ENCODE data around the gene HOXB1. TPM values are rescaled to one million over a fixed set of nuclear protein-coding genes. Genes with fewer than 3 reads are reported as not detected.

The HOXB1 gene
- total RNA-seq, 2 experiments from 2014 or later, result not detected

GRCh38 chr17:48502901-48503300 is 27.9 kb downstream of the HOXB1 start:
- intact Hi-C loops (cut with micrococcal nuclease), result no loop called here
- no peaks in the 10 kb centered on the region for H3K36me3 Mint-ChIP-seq (ENCODE audit: low read depth)
- CTCF ChIA-PET, result interaction anchor here (0.6 to 3.1 kb wide), 3 partner anchors 11 to 115 kb away, joined by 3 to 13 read pairs (median 4); no protein-coding TSS in a partner anchor
- no peak overlapping the region for H3K27ac Mint-ChIP-seq
- peaks cover 9% of the 10 kb centered on the region for H3K4me1 Mint-ChIP-seq (ENCODE audit: low read depth)
- H3K9me3 Mint-ChIP-seq, result no peaks in the 10 kb centered on the region
- no peak overlapping the region for H3K4me3 Mint-ChIP-seq
- no peak for DNase-seq
- peaks cover 17% of the 10 kb centered on the region for H3K27me3 Mint-ChIP-seq (ENCODE audit: low read depth)

GRCh38 chr17:48502312-48502711 is 28.5 kb downstream of the HOXB1 start:
- Mint-ChIP-seq H3K27me3 (ENCODE audit: low read depth) (peaks cover 17% of the 10 kb centered on the region), H3K4me1 (ENCODE audit: low read depth) (peaks cover 9% of the 10 kb centered on the region), H3K27ac (no peak overlapping the region), H3K9me3 (no peaks in the 10 kb centered on the region), H3K36me3 (ENCODE audit: low read depth) (no peaks in the 10 kb centered on the region), H3K4me3 (no peak overlapping the region)
- intact Hi-C loops (cut with micrococcal nuclease), result no loop called here
- CTCF ChIA-PET, result interaction anchor here (1.1 to 3.1 kb wide), 2 partner anchors 10 to 155 kb away, joined by 3 to 13 read pairs; no protein-coding TSS in a partner anchor
- DNase-seq, result no peak

- H3K27ac Mint-ChIP-seq, result no peak overlapping the region
- H3K27me3 Mint-ChIP-seq (ENCODE audit: low read depth), result peaks cover 17% of the 10 kb centered on the region
- H3K4me3 Mint-ChIP-seq, result no peak overlapping the region
- CTCF ChIA-PET, result interaction anchor here (1.1 to 1.2 kb wide), 2 partner anchors 149 to 153 kb away, joined by 3 to 6 read pairs; no protein-coding TSS in a partner anchor
- no peak for DNase-seq
- no peaks in the 10 kb centered on the region for H3K36me3 Mint-ChIP-seq (ENCODE audit: low read depth)
- intact Hi-C loops (cut with micrococcal nuclease), result no loop called here
- H3K9me3 Mint-ChIP-seq, result no peaks in the 10 kb centered on the region
- H3K4me1 Mint-ChIP-seq (ENCODE audit: low read depth), result peaks cover 2% of the 10 kb centered on the region
Measured at GRCh38 chr17:48500435-48501426, 30.1 kb downstream of the HOXB1 start.

- no peaks in the 10 kb centered on the region for H3K9me3 Mint-ChIP-seq
- no peak for DNase-seq
- H3K36me3 Mint-ChIP-seq (ENCODE audit: low read depth), result no peaks in the 10 kb centered on the region
- no peak overlapping the region for H3K4me3 Mint-ChIP-seq
- intact Hi-C loops (cut with micrococcal nuclease), result no loop called here
- H3K4me1 Mint-ChIP-seq (ENCODE audit: low read depth), result no peaks in the 10 kb centered on the region
- H3K27me3 Mint-ChIP-seq (ENCODE audit: low read depth), result peaks cover 17% of the 10 kb centered on the region
- CTCF ChIA-PET, result interaction anchor here (1.2 kb wide), 1 partner anchor 148 kb away, joined by 6 read pairs; no protein-coding TSS in a partner anchor
- H3K27ac Mint-ChIP-seq, result no peak overlapping the region
Measured at GRCh38 chr17:48499735-48500434, 30.9 kb downstream of the HOXB1 start.

- CTCF ChIA-PET, result interaction anchor here (1.2 to 2.1 kb wide), 2 partner anchors 94 to 147 kb away, joined by 6 to 9 read pairs; partner anchors contain the start of gene HOXB5
- Mint-ChIP-seq H3K27ac (no peak overlapping the region), H3K4me3 (no peak overlapping the region)
Measured at GRCh38 chr17:48499248-48499647, 31.6 kb downstream of the HOXB1 start.

GRCh38 chr17:48498164-48498850 is 32.5 kb downstream of the HOXB1 start:
- H3K27me3 Mint-ChIP-seq (ENCODE audit: low read depth), result peaks cover 21% of the 10 kb centered on the region

More at GRCh38 chr17:48499248-48499647, 31.6 kb downstream of the HOXB1 start:
- Mint-ChIP-seq H3K36me3 (ENCODE audit: low read depth) (no peaks in the 10 kb centered on the region), H3K4me1 (ENCODE audit: low read depth) (no peaks in the 10 kb centered on the region), H3K27me3 (ENCODE audit: low read depth) (peaks cover 18% of the 10 kb centered on the region), H3K9me3 (no peaks in the 10 kb centered on the region)
- DNase-seq, result no peak
- intact Hi-C loops (cut with micrococcal nuclease), result no loop called here

GRCh38 chr17:48497103-48497502 is 33.7 kb downstream of the HOXB1 start:
- CTCF ChIA-PET, result interaction anchor here (0.7 to 2.1 kb wide), 4 partner anchors 96 to 166 kb away, joined by 3 to 9 read pairs (median 4); partner anchors contain the start of gene HOXB5
- Mint-ChIP-seq H3K27ac (no peak overlapping the region), H3K4me1 (ENCODE audit: low read depth) (peaks cover 4% of the 10 kb centered on the region), H3K27me3 (ENCODE audit: low read depth) (peaks cover 19% of the 10 kb centered on the region), H3K4me3 (no peak overlapping the region), H3K36me3 (ENCODE audit: low read depth) (no peaks in the 10 kb centered on the region), H3K9me3 (no peaks in the 10 kb centered on the region)
- no peak for DNase-seq
- intact Hi-C loops (cut with micrococcal nuclease), result no loop called here

More at GRCh38 chr17:48498164-48498850, 32.5 kb downstream of the HOXB1 start:
- Mint-ChIP-seq H3K4me3 (no peak overlapping the region), H3K9me3 (no peaks in the 10 kb centered on the region), H3K27ac (no peak overlapping the region), H3K4me1 (ENCODE audit: low read depth) (no peaks in the 10 kb centered on the region), H3K36me3 (ENCODE audit: low read depth) (no peaks in the 10 kb centered on the region)
- intact Hi-C loops (cut with micrococcal nuclease), result no loop called here
- CTCF ChIA-PET, result interaction anchor here (0.6 to 2.1 kb wide), 3 partner anchors 21 to 95 kb away, joined by 3 to 9 read pairs (median 3); partner anchors contain the start of gene HOXB5
- no peak for DNase-seq

- no peaks in the 10 kb centered on the region for H3K36me3 Mint-ChIP-seq (ENCODE audit: low read depth)
- intact Hi-C loops (cut with micrococcal nuclease), result loop anchor here (5.0 kb wide), 2 partner anchors 48 to 157 kb away; no protein-coding TSS in a partner anchor
Measured at GRCh38 chr17:48494335-48494734, 36.5 kb downstream of the HOXB1 start.

GRCh38 chr17:48492401-48493298 is 38.2 kb downstream of the HOXB1 start:
- Mint-ChIP-seq H3K36me3 (ENCODE audit: low read depth) (no peaks in the 10 kb centered on the region), H3K4me3 (peak overlapping the region; percentile 45), H3K9me3 (no peaks in the 10 kb centered on the region), H3K4me1 (ENCODE audit: low read depth) (peaks cover 19% of the 10 kb centered on the region), H3K27ac (no peak overlapping the region), H3K27me3 (ENCODE audit: low read depth) (peaks cover 13% of the 10 kb centered on the region)
- CTCF ChIA-PET, result interaction anchor here (0.6 to 3.0 kb wide), 23 partner anchors 10 to 412 kb away, joined by 3 to 24 read pairs (median 4); partner anchors contain the start of genes HOXB4 and HOXB5
- intact Hi-C loops (cut with micrococcal nuclease), result loop anchor here (5.0 kb wide), 2 partner anchors 50 to 155 kb away; no protein-coding TSS in a partner anchor
- DNase-seq, result peak; percentile 74

More at GRCh38 chr17:48494335-48494734, 36.5 kb downstream of the HOXB1 start:
- H3K27me3 Mint-ChIP-seq (ENCODE audit: low read depth), result peaks cover 17% of the 10 kb centered on the region
- CTCF ChIA-PET, result interaction anchor here (0.8 to 1.9 kb wide), 3 partner anchors 17 to 340 kb away, joined by 3 to 6 read pairs (median 4); partner anchors contain the start of gene HOXB5
- no peak for DNase-seq
- no peaks in the 10 kb centered on the region for H3K9me3 Mint-ChIP-seq
- H3K4me1 Mint-ChIP-seq (ENCODE audit: low read depth), result peaks cover 10% of the 10 kb centered on the region
- no peak overlapping the region for H3K27ac Mint-ChIP-seq
- no peak overlapping the region for H3K4me3 Mint-ChIP-seq

- no peak overlapping the region for H3K4me3 Mint-ChIP-seq
- no peak overlapping the region for H3K27ac Mint-ChIP-seq
- CTCF ChIA-PET, result interaction anchor here (0.6 to 3.0 kb wide), 15 partner anchors 9 to 352 kb away, joined by 3 to 24 read pairs (median 4); partner anchors contain the start of gene HOXB5
- peaks cover 19% of the 10 kb centered on the region for H3K4me1 Mint-ChIP-seq (ENCODE audit: low read depth)
- no peaks in the 10 kb centered on the region for H3K9me3 Mint-ChIP-seq
- no peak for DNase-seq
- H3K36me3 Mint-ChIP-seq (ENCODE audit: low read depth), result no peaks in the 10 kb centered on the region
- intact Hi-C loops (cut with micrococcal nuclease), result loop anchor here (5.0 kb wide), 2 partner anchors 51 to 154 kb away; no protein-coding TSS in a partner anchor
- H3K27me3 Mint-ChIP-seq (ENCODE audit: low read depth), result peaks cover 17% of the 10 kb centered on the region
Measured at GRCh38 chr17:48491527-48492273, 39.1 kb downstream of the HOXB1 start.
